Astrocyte (in vitro differentiated cells and primary cell): ENCODE data around the gene PCSK4.

Experiments
- CTCF ChIP-seq: IDR thresholded peaks from 2 replicates; pipeline ENCODE4 v1.5.1; 2011; ENCODE audit warnings: low read depth, mild to moderate bottlenecking, inconsistent platforms, low read length, moderate library complexity; ENCODE audit not compliant: insufficient read depth
- EZH2 ChIP-seq: IDR thresholded peaks from 2 replicates; pipeline ENCODE4 v1.6.1; 2012; ENCODE audit warnings: mild to moderate bottlenecking, low read length, inconsistent platforms; ENCODE audit not compliant: insufficient read depth

GRCh38 chr19:1514986-1515721 is 25.0 kb upstream of the PCSK4 start:
- TF ChIP-seq EZH2 (no peak), CTCF (no peak)
